K562 (cell line): ENCODE measurements around the gene GNG7. TPM values are rescaled to one million over a fixed set of nuclear protein-coding genes. Genes with fewer than 3 reads are reported as not detected.

Experiments
- CC2D1A ChIP-seq: fragments of 450-650 bp; IDR thresholded peaks from 2 replicates; pipeline ENCODE4 v1.6.1; 2017; ENCODE audit warnings: mild to moderate bottlenecking
- JUND ChIP-seq, 2 experiments: IDR thresholded peaks; 2 replicates in 1 of 2; 3 replicates in 1 of 2; pipeline ENCODE4 v1.6.1; 2011; ENCODE audit warnings: borderline replicate concordance in 2 of 2, low read depth in 2 of 2, low read length in 2 of 2, improper control_type of control experiment in 1 of 2, missing biosample characterization in 1 of 2, missing genetic modification characterization in 1 of 2, missing genetic modification reagents in 1 of 2
- KDM2B ChIP-seq: fragments of 250-450 bp; sonication (Bioruptor Pico); IDR thresholded peaks from 2 replicates; pipeline ENCODE4 v1.8.0; 2021; ENCODE audit warnings: mild to moderate bottlenecking, moderate library complexity
- KLF16 ChIP-seq: IDR thresholded peaks from 2 replicates; pipeline ENCODE4 v1.6.1; 2016; ENCODE audit warnings: antibody characterized with exemption
- NCOA2 ChIP-seq, 2 experiments: fragments of 450-650 bp; IDR thresholded peaks; 2 replicates each; pipeline ENCODE4 v1.6.1; 2018; ENCODE audit warnings: mild to moderate bottlenecking in 2 of 2, moderate library complexity in 1 of 2; ENCODE audit not compliant: partially characterized antibody in 2 of 2
- NEUROD1 ChIP-seq: fragments of 150-350 bp; IDR thresholded peaks from 2 replicates; pipeline ENCODE4 v1.6.1; 2014; ENCODE audit warnings: borderline replicate concordance, low read length, low read depth; ENCODE audit not compliant: partially characterized antibody
- SMARCC2 ChIP-seq: fragments of 450-650 bp; IDR thresholded peaks from 2 replicates; pipeline ENCODE4 v1.6.1; 2017; ENCODE audit warnings: antibody characterized with exemption, moderate library complexity, mild to moderate bottlenecking, low read depth
- ZFX ChIP-seq: sonication (generic); formaldehyde crosslinking; IDR thresholded peaks from 2 replicates; pipeline ENCODE4 v1.8.0; 2022; ENCODE audit warnings: mild to moderate bottlenecking, missing genetic modification reagents, moderate library complexity
- ZKSCAN1 ChIP-seq: fragments of 150-350 bp; IDR thresholded peaks from 2 replicates; pipeline ENCODE4 v1.6.1; 2016; ENCODE audit warnings: low read depth, low read length
- ZNF75A ChIP-seq: fragments of 450-650 bp; formaldehyde crosslinking; IDR thresholded peaks from 2 replicates; pipeline ENCODE4 v1.4.0; 2020; ENCODE audit warnings: mild to moderate bottlenecking
- polyA plus RNA-seq, 8 experiments: library from polyadenylated mRNA; depleted of rRNA in 4 of 8; stranded (reverse) in 5 of 8; unstranded in 3 of 8; fragments of >200 nt; fragmentation: Nextera tagmentation in 2 of 8; fragmentation: Illumina TruSeq in 1 of 8; extraction: Ambion mirVana in 2 of 8; extraction: Trizol in 1 of 8; gene quantifications; 2 replicates each; pipeline versions ENCODE4 v1.2.1 to v1.2.3, GENCODE V29; 2011 to 2014; ENCODE audit warnings: inconsistent platforms in 1 of 8, missing spikeins in 1 of 8
- total RNA-seq, 7 experiments: library from RNA; depleted of rRNA in 6 of 7; stranded (reverse); fragments of >200 nt in 6 of 7; fragmentation: Illumina TruSeq in 2 of 7; extraction: Trizol in 2 of 7; gene quantifications; 2 replicates each; pipeline versions ENCODE4 v1.2.1 to v1.2.3, GENCODE V29; 2011 to 2021; ENCODE audit warnings: low replicate concordance in 1 of 7
- TF ChIP-seq, protein P1 (sequence below): fragments of 250-450 bp; sonication (Bioruptor Pico); IDR thresholded peaks from 2 replicates; pipeline ENCODE4 v1.5.0; 2020; ENCODE audit warnings: mild to moderate bottlenecking
- TF ChIP-seq, protein P2 (sequence below): fragments of 450-650 bp; IDR thresholded peaks from 2 replicates; pipeline ENCODE4 v1.6.1; 2018; ENCODE audit warnings: mild to moderate bottlenecking, low read depth; ENCODE audit not compliant: partially characterized antibody
- TF ChIP-seq, protein P3 (sequence below): fragments of 200-600 bp; sonication (generic); IDR thresholded peaks from one replicate; pipeline ENCODE4 v1.6.1; 2012; ENCODE audit warnings: mild to moderate bottlenecking, low read depth, low read length, inconsistent platforms

The GNG7 gene
- total and polyA plus RNA-seq, 9 of the 15 experiments (the other 6 are each of a cell fraction or from before 2014, with no cell fraction given): 0.01 to 0.20 (median 0.06) TPM; not detected in 1

DNA sequence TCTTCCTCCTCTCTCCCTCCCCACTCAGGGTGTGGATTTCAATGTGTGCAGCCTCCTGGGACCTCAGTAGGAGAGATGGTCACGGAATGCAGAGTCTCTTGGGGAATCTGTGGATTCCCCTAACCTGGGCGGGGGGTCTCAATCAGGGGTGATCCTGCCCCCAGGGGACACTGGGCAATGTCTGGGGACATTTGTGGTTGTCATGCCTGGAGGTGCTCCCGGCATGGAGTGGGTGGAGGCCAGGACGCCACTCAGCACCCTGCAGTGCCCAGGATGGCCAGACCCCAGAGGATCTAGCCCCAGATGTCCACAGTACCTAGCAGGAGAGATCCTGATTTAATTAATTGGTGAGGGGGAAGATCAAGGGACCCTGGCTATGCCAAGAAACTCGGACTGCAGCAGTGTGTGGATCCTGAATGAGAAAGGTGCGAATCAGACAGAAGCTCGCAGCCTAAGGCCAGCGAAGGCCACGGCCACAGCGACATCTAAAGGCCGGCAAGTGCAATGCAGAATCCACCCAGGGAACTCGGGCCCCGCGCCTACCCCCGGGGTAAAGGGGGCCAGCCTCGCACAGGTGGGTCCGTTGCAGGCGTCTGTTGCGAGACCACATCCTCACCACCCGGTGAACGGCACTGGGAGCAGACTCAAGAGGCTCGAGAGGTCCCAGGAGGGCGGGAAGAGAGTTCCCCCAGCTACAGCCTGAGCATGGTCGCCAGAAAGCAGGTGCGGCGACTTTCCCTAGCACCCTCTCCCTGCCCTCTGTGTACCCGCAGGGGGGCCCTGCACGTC lies 88.8 kb downstream of the GNG7 start (continued):
- TF ChIP-seq, protein P1, sequence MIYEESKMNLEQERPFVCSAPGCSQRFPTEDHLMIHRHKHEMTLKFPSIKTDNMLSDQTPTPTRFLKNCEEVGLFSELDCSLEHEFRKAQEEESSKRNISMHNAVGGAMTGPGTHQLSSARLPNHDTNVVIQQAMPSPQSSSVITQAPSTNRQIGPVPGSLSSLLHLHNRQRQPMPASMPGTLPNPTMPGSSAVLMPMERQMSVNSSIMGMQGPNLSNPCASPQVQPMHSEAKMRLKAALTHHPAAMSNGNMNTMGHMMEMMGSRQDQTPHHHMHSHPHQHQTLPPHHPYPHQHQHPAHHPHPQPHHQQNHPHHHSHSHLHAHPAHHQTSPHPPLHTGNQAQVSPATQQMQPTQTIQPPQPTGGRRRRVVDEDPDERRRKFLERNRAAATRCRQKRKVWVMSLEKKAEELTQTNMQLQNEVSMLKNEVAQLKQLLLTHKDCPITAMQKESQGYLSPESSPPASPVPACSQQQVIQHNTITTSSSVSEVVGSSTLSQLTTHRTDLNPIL (CRISPR knock-in tag): no peak
- TF ChIP-seq ZFX (CRISPR knock-in tag): no peak
- TF ChIP-seq KLF16: peak; percentile 35; the same call in 1 of the 2 replicates
- TF ChIP-seq CC2D1A: no peak
- TF ChIP-seq, protein P2, sequence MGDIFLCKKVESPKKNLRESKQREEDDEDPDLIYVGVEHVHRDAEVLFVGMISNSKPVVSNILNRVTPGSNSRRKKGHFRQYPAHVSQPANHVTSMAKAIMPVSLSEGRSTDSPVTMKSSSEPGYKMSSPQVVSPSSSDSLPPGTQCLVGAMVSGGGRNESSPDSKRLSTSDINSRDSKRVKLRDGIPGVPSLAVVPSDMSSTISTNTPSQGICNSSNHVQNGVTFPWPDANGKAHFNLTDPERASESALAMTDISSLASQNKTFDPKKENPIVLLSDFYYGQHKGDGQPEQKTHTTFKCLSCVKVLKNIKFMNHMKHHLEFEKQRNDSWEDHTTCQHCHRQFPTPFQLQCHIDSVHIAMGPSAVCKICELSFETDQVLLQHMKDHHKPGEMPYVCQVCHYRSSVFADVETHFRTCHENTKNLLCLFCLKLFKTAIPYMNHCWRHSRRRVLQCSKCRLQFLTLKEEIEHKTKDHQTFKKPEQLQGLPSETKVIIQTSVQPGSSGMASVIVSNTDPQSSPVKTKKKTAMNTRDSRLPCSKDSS: no peak
- TF ChIP-seq, protein P3, sequence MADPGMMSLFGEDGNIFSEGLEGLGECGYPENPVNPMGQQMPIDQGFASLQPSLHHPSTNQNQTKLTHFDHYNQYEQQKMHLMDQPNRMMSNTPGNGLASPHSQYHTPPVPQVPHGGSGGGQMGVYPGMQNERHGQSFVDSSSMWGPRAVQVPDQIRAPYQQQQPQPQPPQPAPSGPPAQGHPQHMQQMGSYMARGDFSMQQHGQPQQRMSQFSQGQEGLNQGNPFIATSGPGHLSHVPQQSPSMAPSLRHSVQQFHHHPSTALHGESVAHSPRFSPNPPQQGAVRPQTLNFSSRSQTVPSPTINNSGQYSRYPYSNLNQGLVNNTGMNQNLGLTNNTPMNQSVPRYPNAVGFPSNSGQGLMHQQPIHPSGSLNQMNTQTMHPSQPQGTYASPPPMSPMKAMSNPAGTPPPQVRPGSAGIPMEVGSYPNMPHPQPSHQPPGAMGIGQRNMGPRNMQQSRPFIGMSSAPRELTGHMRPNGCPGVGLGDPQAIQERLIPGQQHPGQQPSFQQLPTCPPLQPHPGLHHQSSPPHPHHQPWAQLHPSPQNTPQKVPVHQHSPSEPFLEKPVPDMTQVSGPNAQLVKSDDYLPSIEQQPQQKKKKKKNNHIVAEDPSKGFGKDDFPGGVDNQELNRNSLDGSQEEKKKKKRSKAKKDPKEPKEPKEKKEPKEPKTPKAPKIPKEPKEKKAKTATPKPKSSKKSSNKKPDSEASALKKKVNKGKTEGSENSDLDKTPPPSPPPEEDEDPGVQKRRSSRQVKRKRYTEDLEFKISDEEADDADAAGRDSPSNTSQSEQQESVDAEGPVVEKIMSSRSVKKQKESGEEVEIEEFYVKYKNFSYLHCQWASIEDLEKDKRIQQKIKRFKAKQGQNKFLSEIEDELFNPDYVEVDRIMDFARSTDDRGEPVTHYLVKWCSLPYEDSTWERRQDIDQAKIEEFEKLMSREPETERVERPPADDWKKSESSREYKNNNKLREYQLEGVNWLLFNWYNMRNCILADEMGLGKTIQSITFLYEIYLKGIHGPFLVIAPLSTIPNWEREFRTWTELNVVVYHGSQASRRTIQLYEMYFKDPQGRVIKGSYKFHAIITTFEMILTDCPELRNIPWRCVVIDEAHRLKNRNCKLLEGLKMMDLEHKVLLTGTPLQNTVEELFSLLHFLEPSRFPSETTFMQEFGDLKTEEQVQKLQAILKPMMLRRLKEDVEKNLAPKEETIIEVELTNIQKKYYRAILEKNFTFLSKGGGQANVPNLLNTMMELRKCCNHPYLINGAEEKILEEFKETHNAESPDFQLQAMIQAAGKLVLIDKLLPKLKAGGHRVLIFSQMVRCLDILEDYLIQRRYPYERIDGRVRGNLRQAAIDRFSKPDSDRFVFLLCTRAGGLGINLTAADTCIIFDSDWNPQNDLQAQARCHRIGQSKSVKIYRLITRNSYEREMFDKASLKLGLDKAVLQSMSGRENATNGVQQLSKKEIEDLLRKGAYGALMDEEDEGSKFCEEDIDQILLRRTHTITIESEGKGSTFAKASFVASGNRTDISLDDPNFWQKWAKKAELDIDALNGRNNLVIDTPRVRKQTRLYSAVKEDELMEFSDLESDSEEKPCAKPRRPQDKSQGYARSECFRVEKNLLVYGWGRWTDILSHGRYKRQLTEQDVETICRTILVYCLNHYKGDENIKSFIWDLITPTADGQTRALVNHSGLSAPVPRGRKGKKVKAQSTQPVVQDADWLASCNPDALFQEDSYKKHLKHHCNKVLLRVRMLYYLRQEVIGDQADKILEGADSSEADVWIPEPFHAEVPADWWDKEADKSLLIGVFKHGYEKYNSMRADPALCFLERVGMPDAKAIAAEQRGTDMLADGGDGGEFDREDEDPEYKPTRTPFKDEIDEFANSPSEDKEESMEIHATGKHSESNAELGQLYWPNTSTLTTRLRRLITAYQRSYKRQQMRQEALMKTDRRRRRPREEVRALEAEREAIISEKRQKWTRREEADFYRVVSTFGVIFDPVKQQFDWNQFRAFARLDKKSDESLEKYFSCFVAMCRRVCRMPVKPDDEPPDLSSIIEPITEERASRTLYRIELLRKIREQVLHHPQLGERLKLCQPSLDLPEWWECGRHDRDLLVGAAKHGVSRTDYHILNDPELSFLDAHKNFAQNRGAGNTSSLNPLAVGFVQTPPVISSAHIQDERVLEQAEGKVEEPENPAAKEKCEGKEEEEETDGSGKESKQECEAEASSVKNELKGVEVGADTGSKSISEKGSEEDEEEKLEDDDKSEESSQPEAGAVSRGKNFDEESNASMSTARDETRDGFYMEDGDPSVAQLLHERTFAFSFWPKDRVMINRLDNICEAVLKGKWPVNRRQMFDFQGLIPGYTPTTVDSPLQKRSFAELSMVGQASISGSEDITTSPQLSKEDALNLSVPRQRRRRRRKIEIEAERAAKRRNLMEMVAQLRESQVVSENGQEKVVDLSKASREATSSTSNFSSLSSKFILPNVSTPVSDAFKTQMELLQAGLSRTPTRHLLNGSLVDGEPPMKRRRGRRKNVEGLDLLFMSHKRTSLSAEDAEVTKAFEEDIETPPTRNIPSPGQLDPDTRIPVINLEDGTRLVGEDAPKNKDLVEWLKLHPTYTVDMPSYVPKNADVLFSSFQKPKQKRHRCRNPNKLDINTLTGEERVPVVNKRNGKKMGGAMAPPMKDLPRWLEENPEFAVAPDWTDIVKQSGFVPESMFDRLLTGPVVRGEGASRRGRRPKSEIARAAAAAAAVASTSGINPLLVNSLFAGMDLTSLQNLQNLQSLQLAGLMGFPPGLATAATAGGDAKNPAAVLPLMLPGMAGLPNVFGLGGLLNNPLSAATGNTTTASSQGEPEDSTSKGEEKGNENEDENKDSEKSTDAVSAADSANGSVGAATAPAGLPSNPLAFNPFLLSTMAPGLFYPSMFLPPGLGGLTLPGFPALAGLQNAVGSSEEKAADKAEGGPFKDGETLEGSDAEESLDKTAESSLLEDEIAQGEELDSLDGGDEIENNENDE: no peak
- no peak for TF ChIP-seq SMARCC2
- TF ChIP-seq NEUROD1: no peak
- no peak for TF ChIP-seq NCOA2 (IDR thresholded peaks at IDR 0.05; ENCODE audit: partially characterized antibody in 2 of 2)
- no peak for TF ChIP-seq ZKSCAN1
- no peak for TF ChIP-seq JUND (IDR thresholded peaks at IDR 0.05; ENCODE audit: borderline replicate concordance, low read depth, low read length)
- TF ChIP-seq JUND (tag; IDR thresholded peaks at IDR 0.05; ENCODE audit: borderline replicate concordance, low read depth, low read length): no peak
- no peak for TF ChIP-seq KDM2B (CRISPR knock-in tag)
- no peak for TF ChIP-seq ZNF75A
